NB4 (cell line): ENCODE measurements around the gene KCNC1.

ENCODE experiments used
- DNase-seq: peaks from one replicate; pipeline ENCODE4 v3.0.0; 2010; ENCODE audit warnings: low read depth
- H3K4me3 ChIP-seq: one replicate; pipeline ENCODE4 v1.5.1; 2011; ENCODE audit warnings: mild to moderate bottlenecking, low read depth, low read length, moderate library complexity
- CTCF ChIP-seq: IDR thresholded peaks from one replicate; pipeline ENCODE4 v1.5.1; 2012; ENCODE audit warnings: low read depth, low read length
- MAX ChIP-seq: IDR thresholded peaks from 2 replicates; pipeline ENCODE4 v1.6.1; 2011; ENCODE audit warnings: low read depth, low read length
- MYC ChIP-seq: IDR thresholded peaks from 2 replicates; pipeline ENCODE4 v1.6.1; 2011; ENCODE audit warnings: low read depth, low read length
- POLR2A ChIP-seq: IDR thresholded peaks from 2 replicates; pipeline ENCODE4 v1.6.1; 2011; ENCODE audit warnings: mild to moderate bottlenecking; ENCODE audit not compliant: insufficient read length; ENCODE audit errors: extremely low read depth

KCNC1 gene

GRCh38 chr11:17742019-17742418 lies 7.4 kb downstream of the KCNC1 start:
- TF ChIP-seq POLR2A, result no peak
- TF ChIP-seq CTCF, result no peak
- no peak for DNase-seq
- H3K4me3 ChIP-seq, result no peak overlapping the region

GRCh38 chr11:17743026-17743807 lies 8.6 kb downstream of the KCNC1 start:
- no peak for TF ChIP-seq MYC
- no peak for TF ChIP-seq POLR2A
- TF ChIP-seq MAX, result no peak
- TF ChIP-seq CTCF, result no peak
- H3K4me3 ChIP-seq, result no peak overlapping the region
- no peak for DNase-seq

GRCh38 chr11:17743808-17744119 lies 9.2 kb downstream of the KCNC1 start:
- TF ChIP-seq MAX (no peak), MYC (no peak), POLR2A (no peak), CTCF (no peak)
- H3K4me3 ChIP-seq, result no peak overlapping the region
- DNase-seq, result no peak

- H3K4me3 ChIP-seq, result no peak overlapping the region
- no peak for DNase-seq
- TF ChIP-seq POLR2A, result no peak
- no peak for TF ChIP-seq MAX
- no peak for TF ChIP-seq MYC
- TF ChIP-seq CTCF, result no peak
Observed at GRCh38 chr11:17744151-17744940, 9.8 kb downstream of the KCNC1 start.

GRCh38 chr11:17745023-17745772 lies 10.6 kb downstream of the KCNC1 start:
- TF ChIP-seq MYC (no peak), MAX (no peak), CTCF (no peak), POLR2A (no peak)
- DNase-seq, result no peak
- no peak overlapping the region for H3K4me3 ChIP-seq
